Gastroesophageal sphincter (tissue), 4 donors: ENCODE measurements around the gene SFI1. TPM values are rescaled to one million over a fixed set of nuclear protein-coding genes. Genes with fewer than 3 reads are reported as not detected.

Source experiments
- ATAC-seq: fragments of 150-250 bp; one replicate; pipeline ENCODE4 v1.9.1; 2016; ENCODE audit warnings: mild to moderate bottlenecking, moderate library complexity
- H3K27ac ChIP-seq, 4 donors: fragments of 200-600 bp; sonication (generic) in 3 of 4; 1 replicate in 3 of 4; 2 replicates in 1 of 4; pipeline ENCODE4 v1.5.1; 2016 to 2019
- H3K27me3 ChIP-seq: fragments of 200-600 bp; sonication (generic); one replicate; pipeline ENCODE4 v1.5.1; 2019
- H3K36me3 ChIP-seq, 2 donors: fragments of 200-600 bp; sonication (generic); one replicate each; pipeline ENCODE4 v1.5.1; 2019; ENCODE audit warnings: control low read depth in 1 of 2
- H3K4me1 ChIP-seq, 3 donors: fragments of 200-600 bp; sonication (generic); 1 replicate in 2 of 3; 2 replicates in 1 of 3; pipeline ENCODE4 v1.5.1; 2016 to 2019; ENCODE audit warnings: control low read depth in 2 of 3
- H3K4me3 ChIP-seq, 2 donors: fragments of 200-600 bp; sonication (generic); one replicate each; pipeline ENCODE4 v1.5.1; 2019; ENCODE audit warnings: mild to moderate bottlenecking in 1 of 2, moderate library complexity in 1 of 2
- H3K9me3 ChIP-seq, 3 donors: fragments of 200-600 bp; sonication (generic); one replicate each; pipeline ENCODE4 v1.5.1; 2017 to 2019; ENCODE audit warnings: control low read depth in 2 of 3
- CTCF ChIP-seq, 4 experiments: fragments of 200-600 bp in 2 of 4; fragments of 450-650 bp in 2 of 4; sonication (generic) in 1 of 4; IDR thresholded peaks; one replicate each; pipeline ENCODE4 v1.5.1; 2017 to 2019; ENCODE audit warnings: antibody characterized with exemption in 4 of 4, mild to moderate bottlenecking in 2 of 4, moderate library complexity in 2 of 4
- EP300 ChIP-seq: sonication (generic); formaldehyde crosslinking; IDR thresholded peaks from one replicate; pipeline ENCODE4 v1.6.1; 2017; ENCODE audit warnings: antibody characterized with exemption, mild to moderate bottlenecking
- POLR2A ChIP-seq, 2 donors: fragments of 450-650 bp; IDR thresholded peaks; one replicate each; pipeline ENCODE4 v1.6.1; 2017; ENCODE audit warnings: antibody characterized with exemption in 2 of 2, mild to moderate bottlenecking in 2 of 2, moderate library complexity in 1 of 2
- POLR2AphosphoS5 ChIP-seq: sonication (generic); formaldehyde crosslinking; IDR thresholded peaks from one replicate; pipeline ENCODE4 v1.6.1; 2017; ENCODE audit warnings: antibody characterized with exemption
- WGBS, 2 donors: methylation state at CpG; one replicate each; pipeline ENCODE4 v1.1.5; 2018; ENCODE audit warnings: low coverage in 1 of 2; 5-methylcytosine and 5-hydroxymethylcytosine counted together
- total RNA-seq, 4 donors: library from RNA; depleted of rRNA; stranded (reverse); fragments of >200 nt; gene quantifications; one replicate each; pipeline ENCODE4 v1.1.0, GENCODE V29; 2016

SFI1 gene
- total RNA-seq, 4 donors from 2014 or later, result 14.4 to 54.8 (median 20.0) TPM

GRCh38 chr22:31603081-31603525 lies 106.8 kb downstream of the SFI1 start:
- WGBS, 2 donors, result 80 to 88% methylated on average over 6 to 9 of the region's 10 CpGs
- TF ChIP-seq POLR2AphosphoS5, result no peak
- TF ChIP-seq EP300, result no peak
- no peak for TF ChIP-seq POLR2A (IDR thresholded peaks at IDR 0.05)
- no peak for TF ChIP-seq CTCF (IDR thresholded peaks at IDR 0.05)
- no peak for ATAC-seq
- Histone ChIP-seq H3K9me3 (no peaks in the 10 kb centered on the region), H3K4me1 (peaks cover 0 to 14% (median 3%) of the 10 kb centered on the region in 3 donors), H3K27me3 (no peaks in the 10 kb centered on the region), H3K27ac (peak overlapping the region in 3 of 4 donors; percentile 73 to 78 (median 77)), H3K36me3 (peaks cover 0 to 57% of the 10 kb centered on the region in 2 donors), H3K4me3 (no peak overlapping the region)

GRCh38 chr22:31603574-31603973 lies 107.2 kb downstream of the SFI1 start:
- no peak for TF ChIP-seq POLR2AphosphoS5
- no peak for TF ChIP-seq POLR2A (IDR thresholded peaks at IDR 0.05)
- no peak for TF ChIP-seq EP300
- peaks cover 0 to 14% (median 3%) of the 10 kb centered on the region in 3 donors for H3K4me1 ChIP-seq
- 89% methylated on average over 4 of the region's 5 CpGs; no CpG with 5 or more reads in 1 of the 2 donors for WGBS, 2 donors
- H3K27me3 ChIP-seq, result no peaks in the 10 kb centered on the region
- no peak for ATAC-seq
- H3K36me3 ChIP-seq, result peaks cover 0 to 59% of the 10 kb centered on the region in 2 donors
- no peak overlapping the region for H3K27ac ChIP-seq
- H3K4me3 ChIP-seq, result no peak overlapping the region
- H3K9me3 ChIP-seq, result no peaks in the 10 kb centered on the region

GRCh38 chr22:31604137-31604705 lies 107.9 kb downstream of the SFI1 start:
- no peaks in the 10 kb centered on the region for H3K9me3 ChIP-seq
- H3K4me3 ChIP-seq, result no peak overlapping the region
- WGBS, 2 donors, result 92 to 96% methylated on average over 2 to 8 of the region's 14 CpGs
- H3K36me3 ChIP-seq, result peaks cover 0 to 59% of the 10 kb centered on the region in 2 donors
- TF ChIP-seq POLR2AphosphoS5 (no peak), CTCF (IDR thresholded peaks at IDR 0.05) (no peak), POLR2A (IDR thresholded peaks at IDR 0.05) (no peak), EP300 (no peak)
- no peak overlapping the region for H3K27ac ChIP-seq
- ATAC-seq, result no peak
- no peaks in the 10 kb centered on the region for H3K27me3 ChIP-seq
- H3K4me1 ChIP-seq, result peaks cover 0 to 14% (median 3%) of the 10 kb centered on the region in 3 donors

- WGBS, 2 donors, result 90 to 93% methylated on average over 4 to 12 of the region's 17 CpGs
- ATAC-seq, result no peak
- no peaks in the 10 kb centered on the region for H3K9me3 ChIP-seq
- H3K27ac ChIP-seq, result no peak overlapping the region
- H3K36me3 ChIP-seq, result peaks cover 0 to 59% of the 10 kb centered on the region in 2 donors
- no peak for TF ChIP-seq CTCF (IDR thresholded peaks at IDR 0.05)
- TF ChIP-seq EP300, result no peak
- no peak for TF ChIP-seq POLR2AphosphoS5
- TF ChIP-seq POLR2A (IDR thresholded peaks at IDR 0.05), result no peak
- peaks cover 0 to 14% (median 3%) of the 10 kb centered on the region in 3 donors for H3K4me1 ChIP-seq
- no peak overlapping the region for H3K4me3 ChIP-seq
- no peaks in the 10 kb centered on the region for H3K27me3 ChIP-seq
These were observed 108.7 kb downstream of the SFI1 start for GRCh38 chr22:31604746-31605705.

- 96 to 100% methylated on average over 2 to 6 of the region's 9 CpGs for WGBS, 2 donors
- no peaks in the 10 kb centered on the region for H3K9me3 ChIP-seq
- peaks cover 0 to 60% of the 10 kb centered on the region in 2 donors for H3K36me3 ChIP-seq
- no peaks in the 10 kb centered on the region for H3K27me3 ChIP-seq
- H3K4me1 ChIP-seq, result peaks cover 0 to 23% (median 3%) of the 10 kb centered on the region in 3 donors
- ATAC-seq, result no peak
- TF ChIP-seq POLR2A (IDR thresholded peaks at IDR 0.05) (no peak), CTCF (IDR thresholded peaks at IDR 0.05) (no peak)
- H3K4me3 ChIP-seq, result no peak overlapping the region
- H3K27ac ChIP-seq, result no peak overlapping the region
These were observed 109.7 kb downstream of the SFI1 start for GRCh38 chr22:31605851-31606585.
